CD4-positive, alpha-beta T cell treated with Interleukin-4 for 4 hours (primary cell): ENCODE results near the gene RERE.

Source experiments
- DNase-seq: peaks from one replicate; pipeline ENCODE4 v3.0.0-alpha.2; 2020

The RERE gene

GRCh38 chr1:8312235-8313218 lies 504.9 kb downstream of the RERE start:
- no peak for DNase-seq

- DNase-seq = no peak
These were observed 506.2 kb downstream of the RERE start for GRCh38 chr1:8311068-8311718.

GRCh38 chr1:8307628-8308027 lies 509.8 kb downstream of the RERE start:
- no peak for DNase-seq

DNA sequence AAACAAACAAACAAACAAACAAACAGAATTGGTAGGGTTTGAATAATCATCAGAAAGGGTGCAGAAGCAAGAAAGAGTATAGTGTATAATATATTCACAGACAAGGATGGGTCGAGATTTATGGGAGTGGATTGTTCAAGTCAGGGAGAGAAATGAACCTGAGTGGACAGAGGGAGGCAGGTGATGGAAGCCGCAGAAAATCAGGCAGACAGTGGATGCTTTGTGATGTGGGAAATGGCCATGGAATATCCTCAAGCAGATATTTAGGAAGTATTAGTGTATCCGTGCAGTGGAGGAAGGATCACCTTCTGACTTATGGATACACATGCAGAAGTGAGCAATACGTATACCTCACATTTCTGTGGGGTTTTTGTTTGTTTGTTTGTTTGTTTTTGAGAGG lies 513.6 kb downstream of the RERE start:
- no peak for DNase-seq

- DNase-seq = no peak
These were observed 514.3 kb downstream of the RERE start for GRCh38 chr1:8303141-8303540.
